Prostate gland (tissue), 2 donors: ENCODE measurements around the gene NAALADL2. TPM values are rescaled to one million over a fixed set of nuclear protein-coding genes. Genes with fewer than 3 reads are reported as not detected.

ENCODE experiments used
- DNase-seq: peaks from one replicate; pipeline ENCODE4 v3.0.0-alpha.2; 2019; ENCODE audit warnings: low spot score
- H3K27ac ChIP-seq, 2 donors: fragments of 200-600 bp; sonication (generic); 2 replicates each; pipeline ENCODE4 v1.5.1; 2017 to 2019
- H3K27me3 ChIP-seq: fragments of 200-600 bp; sonication (generic); replicated peaks from 2 replicates; pipeline ENCODE4 v1.5.1; 2019; ENCODE audit not compliant: insufficient read depth
- H3K36me3 ChIP-seq, 2 donors: fragments of 200-600 bp; sonication (generic); 1 replicate in 1 of 2; 2 replicates in 1 of 2; pipeline versions ENCODE4 v1.5.1 to v1.8.1; 2017 to 2019
- H3K4me1 ChIP-seq: fragments of 200-600 bp; sonication (generic); replicated peaks from 2 replicates; pipeline ENCODE4 v1.5.1; 2019
- H3K4me3 ChIP-seq, 2 donors: fragments of 200-600 bp; sonication (generic); 2 replicates each; pipeline ENCODE4 v1.5.1; 2017 to 2019
- H3K9me3 ChIP-seq: fragments of 200-600 bp; sonication (generic); 2 replicates; pipeline ENCODE4 v1.5.1; 2017
- POLR2A ChIP-seq: fragments of 450-650 bp; IDR thresholded peaks from one replicate; pipeline ENCODE4 v1.6.1; 2016; ENCODE audit warnings: antibody characterized with exemption, mild to moderate bottlenecking
- POLR2AphosphoS5 ChIP-seq: sonication (generic); formaldehyde crosslinking; IDR thresholded peaks from one replicate; pipeline ENCODE4 v1.6.1; 2017; ENCODE audit warnings: antibody characterized with exemption
- WGBS: methylation state at CpG from one replicate; pipeline ENCODE4 v1.1.5; 2018; 5-methylcytosine and 5-hydroxymethylcytosine counted together
- intact Hi-C: fragments of 100-400 bp; cut with DNase I; formaldehyde crosslinking; loops from one replicate; pipeline ENCODE4 v1.14.2; 2022
- total RNA-seq, 2 donors: library from RNA; depleted of rRNA; stranded (reverse); fragments of >200 nt; gene quantifications; one replicate each; pipeline ENCODE4 v1.1.0, GENCODE V29; 2016
- TF ChIP-seq, protein P1 (sequence below), 4 experiments: fragments of 200-600 bp in 2 of 4; fragments of 450-650 bp in 2 of 4; sonication (generic) in 2 of 4; IDR thresholded peaks; 1 replicate in 3 of 4; 2 replicates in 1 of 4; pipeline ENCODE4 v1.5.1; 2016 to 2019; ENCODE audit warnings: antibody characterized with exemption in 4 of 4, mild to moderate bottlenecking in 2 of 4, moderate library complexity in 2 of 4

Gene NAALADL2
- total RNA-seq, 2 donors from 2014 or later: 12.2 to 20.2 TPM

DNA sequence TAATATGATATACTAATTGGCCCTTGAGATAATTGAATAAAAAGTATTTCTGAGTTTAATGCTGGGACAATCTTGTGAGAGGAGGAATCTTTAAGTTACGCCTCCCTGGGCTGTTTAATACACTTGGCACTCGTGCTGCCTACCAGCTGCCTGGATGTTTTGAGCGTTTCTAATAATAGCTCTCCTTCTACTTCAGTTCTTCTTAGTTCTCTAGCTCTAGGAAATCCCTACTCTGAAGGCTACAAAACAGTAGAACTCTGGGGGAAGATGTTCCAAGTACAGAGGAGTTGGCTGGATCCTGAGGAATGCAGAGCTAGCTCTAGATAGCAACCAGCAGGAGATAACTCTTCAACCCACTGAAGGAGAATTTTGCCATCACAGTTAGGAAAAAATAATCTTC is 3.5 kb downstream of the NAALADL2 start:
- H3K27me3 ChIP-seq: no peaks in the 10 kb centered on the region
- intact Hi-C loops: no loop called here
- DNase-seq: no peak
- TF ChIP-seq, protein P1, sequence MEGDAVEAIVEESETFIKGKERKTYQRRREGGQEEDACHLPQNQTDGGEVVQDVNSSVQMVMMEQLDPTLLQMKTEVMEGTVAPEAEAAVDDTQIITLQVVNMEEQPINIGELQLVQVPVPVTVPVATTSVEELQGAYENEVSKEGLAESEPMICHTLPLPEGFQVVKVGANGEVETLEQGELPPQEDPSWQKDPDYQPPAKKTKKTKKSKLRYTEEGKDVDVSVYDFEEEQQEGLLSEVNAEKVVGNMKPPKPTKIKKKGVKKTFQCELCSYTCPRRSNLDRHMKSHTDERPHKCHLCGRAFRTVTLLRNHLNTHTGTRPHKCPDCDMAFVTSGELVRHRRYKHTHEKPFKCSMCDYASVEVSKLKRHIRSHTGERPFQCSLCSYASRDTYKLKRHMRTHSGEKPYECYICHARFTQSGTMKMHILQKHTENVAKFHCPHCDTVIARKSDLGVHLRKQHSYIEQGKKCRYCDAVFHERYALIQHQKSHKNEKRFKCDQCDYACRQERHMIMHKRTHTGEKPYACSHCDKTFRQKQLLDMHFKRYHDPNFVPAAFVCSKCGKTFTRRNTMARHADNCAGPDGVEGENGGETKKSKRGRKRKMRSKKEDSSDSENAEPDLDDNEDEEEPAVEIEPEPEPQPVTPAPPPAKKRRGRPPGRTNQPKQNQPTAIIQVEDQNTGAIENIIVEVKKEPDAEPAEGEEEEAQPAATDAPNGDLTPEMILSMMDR (IDR thresholded peaks at IDR 0.05): no peak
- TF ChIP-seq POLR2A: no peak
- no peak for TF ChIP-seq POLR2AphosphoS5
- H3K9me3 ChIP-seq: no peaks in the 10 kb centered on the region
- H3K36me3 ChIP-seq: no peaks in the 10 kb centered on the region
- no peak overlapping the region for H3K27ac ChIP-seq
- no peak overlapping the region for H3K4me3 ChIP-seq
- 46% methylated on average over 3 of the region's 3 CpGs for WGBS
- H3K4me1 ChIP-seq: no peaks in the 10 kb centered on the region

DNA sequence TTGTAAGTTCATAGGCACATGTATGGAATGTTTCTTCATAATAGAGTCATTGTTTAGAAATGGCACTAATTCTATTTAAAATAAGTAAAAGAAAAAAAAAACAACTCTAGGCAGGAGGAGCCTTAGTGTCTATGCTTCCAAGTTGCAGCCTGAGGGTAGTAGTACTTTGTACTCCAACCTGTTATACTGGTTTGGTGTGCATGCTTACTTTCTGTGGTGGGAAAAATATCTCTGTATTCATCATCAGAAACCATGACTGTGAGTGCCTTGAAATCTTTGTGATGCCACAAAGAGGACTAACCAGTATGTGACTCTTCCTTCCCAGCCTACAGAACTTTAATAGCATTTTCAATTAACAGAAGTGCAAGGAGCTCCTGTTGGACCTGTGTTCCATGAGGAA is 4.4 kb downstream of the NAALADL2 start:
- H3K36me3 ChIP-seq: no peaks in the 10 kb centered on the region
- TF ChIP-seq POLR2AphosphoS5: peak; percentile 50
- TF ChIP-seq POLR2A: no peak
- TF ChIP-seq, protein P1 (IDR thresholded peaks at IDR 0.05): no peak
- no peaks in the 10 kb centered on the region for H3K27me3 ChIP-seq
- intact Hi-C loops: no loop called here
- H3K4me3 ChIP-seq: no peak overlapping the region
- H3K4me1 ChIP-seq: no peaks in the 10 kb centered on the region
- H3K27ac ChIP-seq: no peak overlapping the region
- peak; percentile 50 for DNase-seq
- H3K9me3 ChIP-seq: no peaks in the 10 kb centered on the region

DNA sequence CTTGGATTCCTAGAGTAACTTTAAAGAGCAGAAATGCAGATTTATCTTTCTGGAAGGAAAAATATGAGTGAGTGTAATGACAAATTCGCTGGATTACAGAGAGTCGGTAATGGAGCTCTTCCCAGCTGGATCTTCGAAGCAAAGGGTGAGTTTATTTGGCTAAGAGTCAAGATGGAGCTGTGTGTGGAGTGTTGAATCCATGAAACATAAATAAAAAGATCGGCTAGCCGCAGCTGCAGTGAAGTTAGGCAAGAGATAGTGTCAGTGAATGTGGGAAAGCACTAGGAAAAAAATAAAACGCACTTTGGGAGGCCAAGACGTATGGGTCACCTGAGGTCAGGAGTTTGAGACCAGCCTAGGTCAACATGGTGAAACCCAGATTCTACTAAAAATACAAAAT is 10.3 kb downstream of the NAALADL2 start:
- Histone ChIP-seq H3K4me3 (no peak overlapping the region), H3K9me3 (no peaks in the 10 kb centered on the region), H3K27me3 (no peaks in the 10 kb centered on the region), H3K4me1 (no peaks in the 10 kb centered on the region), H3K36me3 (no peaks in the 10 kb centered on the region), H3K27ac (no peak overlapping the region)
- WGBS: 78% methylated on average over 7 of the region's 7 CpGs
- intact Hi-C loops: no loop called here
- DNase-seq: no peak
- TF ChIP-seq, protein P1 (IDR thresholded peaks at IDR 0.05): no peak
- TF ChIP-seq POLR2A: no peak
- no peak for TF ChIP-seq POLR2AphosphoS5

DNA sequence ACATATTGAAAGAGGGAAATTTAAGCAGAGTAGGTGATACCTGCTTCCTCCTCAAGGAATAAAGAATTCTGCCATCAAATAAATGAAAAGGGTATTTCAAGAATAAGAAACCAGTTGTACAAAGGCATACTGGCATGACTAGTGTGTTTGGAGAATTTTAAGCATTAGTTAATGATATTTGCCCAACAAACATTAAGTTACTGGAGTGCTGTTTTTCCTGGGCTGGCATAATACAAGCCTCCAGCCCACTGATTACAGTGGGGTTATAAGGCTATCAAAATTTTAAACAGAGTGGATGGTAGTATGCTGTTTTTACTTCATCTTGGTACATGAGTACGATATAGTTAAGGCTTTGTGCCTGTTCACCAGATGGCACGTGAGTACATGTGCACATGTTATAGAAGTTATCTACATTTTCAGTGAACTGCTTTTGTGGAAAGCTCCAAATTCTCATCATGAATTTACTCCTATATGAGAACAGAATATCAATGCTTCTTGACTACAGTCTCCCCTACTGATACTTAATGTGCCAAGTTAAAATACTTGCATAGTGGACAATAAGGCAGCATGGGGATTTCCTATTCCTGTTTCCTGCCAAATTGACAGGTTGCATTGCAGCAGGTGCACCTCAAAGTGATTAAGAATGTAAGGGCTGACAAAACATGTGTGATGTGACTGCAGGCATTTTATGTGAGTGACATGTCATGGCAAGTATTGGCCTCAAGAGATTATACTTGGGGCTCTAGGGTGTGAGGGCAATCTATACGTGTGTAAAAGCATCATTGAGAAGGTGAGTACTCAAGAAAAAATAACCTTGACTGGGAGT is 14.9 kb downstream of the NAALADL2 start:
- Histone ChIP-seq H3K27ac (no peak overlapping the region), H3K9me3 (no peaks in the 10 kb centered on the region), H3K36me3 (no peaks in the 10 kb centered on the region), H3K4me3 (no peak overlapping the region), H3K4me1 (no peaks in the 10 kb centered on the region), H3K27me3 (no peaks in the 10 kb centered on the region)
- TF ChIP-seq POLR2A: no peak
- TF ChIP-seq POLR2AphosphoS5: no peak
- TF ChIP-seq, protein P1 (IDR thresholded peaks at IDR 0.05): no peak
- WGBS: 73% methylated on average over 3 of the region's 3 CpGs
- intact Hi-C loops: no loop called here
- DNase-seq: no peak

DNA sequence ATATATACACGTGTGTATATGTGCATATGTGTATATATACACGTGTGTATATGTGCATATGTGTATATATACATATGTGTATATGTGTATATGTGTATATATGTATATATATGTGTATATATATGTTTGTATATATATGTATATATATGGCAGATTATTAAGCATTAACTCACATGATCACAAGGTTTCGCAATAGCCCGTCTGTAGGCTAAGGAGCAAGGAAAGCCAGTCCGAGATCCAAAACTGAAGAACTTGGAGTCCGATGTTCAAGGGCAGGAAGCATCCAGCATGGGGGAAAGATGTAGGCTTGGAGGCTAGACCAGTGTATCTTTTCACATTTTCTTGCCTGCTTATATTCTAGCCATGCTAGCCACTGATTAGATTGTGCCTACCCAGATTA is 23.7 kb downstream of the NAALADL2 start:
- intact Hi-C loops: no loop called here
- 84% methylated on average over 6 of the region's 6 CpGs for WGBS

More for the DNA sequence above, 23.7 kb downstream of the NAALADL2 start:
- Histone ChIP-seq H3K27ac (no peak overlapping the region), H3K36me3 (no peaks in the 10 kb centered on the region), H3K4me1 (no peaks in the 10 kb centered on the region), H3K27me3 (no peaks in the 10 kb centered on the region), H3K9me3 (no peaks in the 10 kb centered on the region), H3K4me3 (no peak overlapping the region)
- DNase-seq: no peak
- TF ChIP-seq, protein P1 (IDR thresholded peaks at IDR 0.05): no peak
- no peak for TF ChIP-seq POLR2AphosphoS5
